A549 treated with AZD2906 at 1 μM for 4 hours (cell line): Measurements from ENCODE around the gene WWTR1. TPM values are rescaled to one million over a fixed set of nuclear protein-coding genes. Genes with fewer than 3 reads are reported as not detected.

Experiments used
- total RNA-seq: library from RNA; stranded (reverse); fragments of 200-300 nt; extraction: Qiagen RNA extraction; gene quantifications from 5 replicates; pipeline ENCODE4 v1.2.3, GENCODE V29; 2022

WWTR1 gene
- 142 to 178 TPM (median 162 TPM) in 5 replicates for total RNA-seq

DNA sequence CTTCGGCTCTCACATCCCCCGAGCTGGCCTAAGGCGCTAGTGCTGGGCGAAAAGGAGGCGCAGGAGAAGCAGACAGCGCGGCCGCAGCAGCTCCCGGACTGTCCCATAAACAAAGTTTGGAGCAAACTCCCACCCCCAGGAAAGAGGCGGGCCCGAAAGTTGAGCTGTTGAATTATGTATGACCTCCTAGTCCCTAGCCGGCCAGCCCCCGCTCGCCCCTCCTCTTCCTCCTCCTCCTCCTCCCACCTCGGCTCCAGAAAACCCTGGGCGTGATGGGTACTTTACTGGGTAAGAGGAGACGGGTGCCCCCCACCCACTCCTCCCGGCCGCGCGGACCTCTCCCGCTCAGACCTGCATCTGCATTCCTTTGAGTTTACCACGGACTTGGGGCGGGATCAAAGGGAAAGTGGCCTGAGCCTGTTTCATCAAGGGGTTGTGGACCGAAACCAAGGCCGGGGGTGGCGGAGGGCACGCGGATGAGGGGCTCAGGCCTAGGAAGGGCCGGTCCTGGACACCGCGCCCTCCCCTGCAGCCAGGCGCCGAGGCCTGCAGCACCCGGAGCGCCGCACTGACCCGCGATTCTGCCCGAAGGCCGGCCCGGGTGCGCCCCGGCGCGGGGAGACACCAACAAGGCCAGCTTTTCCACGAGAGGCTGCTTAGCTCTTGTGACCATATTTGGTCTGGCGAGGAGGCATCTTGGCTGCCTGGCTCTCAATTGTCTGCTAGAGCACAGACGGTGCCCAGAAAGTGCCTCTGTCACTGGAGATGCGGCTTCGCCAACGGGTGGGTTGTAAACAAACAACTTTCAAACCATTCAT lies at the start of gene WWTR1:
WWTR1 (minus strand) TSS at position 100 of the 818 bp plus-strand sequence. CDS start 719 bp downstream, outside the sequence.

DNA sequence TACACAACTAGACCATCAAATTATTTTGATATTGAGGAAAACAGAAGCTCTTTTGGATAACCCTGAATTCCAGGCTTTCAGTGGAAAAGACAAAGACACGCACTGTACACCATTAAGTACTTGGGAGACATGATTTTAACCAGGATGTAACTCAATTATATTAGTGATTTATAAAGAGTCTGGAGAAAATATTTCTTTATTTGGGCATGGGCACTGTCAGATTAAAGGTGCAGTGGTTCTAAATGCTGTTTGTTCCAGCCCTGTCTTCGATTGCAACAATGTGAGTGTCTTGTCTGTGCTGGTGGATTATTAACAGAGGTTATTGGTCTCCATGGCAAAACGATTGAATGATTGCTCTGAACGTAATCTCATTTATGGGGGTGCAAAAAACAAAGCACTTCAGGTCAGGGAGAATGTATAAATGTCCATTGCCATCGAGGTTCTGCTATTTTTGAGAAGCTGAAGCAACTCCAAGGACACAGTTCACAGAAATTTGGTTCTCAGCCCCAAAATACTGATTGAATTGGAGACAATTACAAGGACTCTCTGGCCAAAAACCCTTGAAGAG lies 183.5 kb downstream of the WWTR1 start, which contains the start of gene TM4SF4:
TM4SF4 (plus strand) TSS at position 448 of the 568 bp plus-strand sequence. CDS start 181 bp downstream, outside the sequence.

Other genes starting within 250 kb of the WWTR1 start
- 26.2 to 36.4 TPM (median 30.7 TPM) in 5 replicates for gene TM4SF4, start 183.3 kb downstream of the WWTR1 start, total RNA-seq
- gene COMMD2, start 94.5 kb upstream of the WWTR1 start, total RNA-seq, result 31.5 to 37.3 TPM (median 34.2 TPM) in 5 replicates
- not detected in 5 replicates for gene ANKUB1, start 134.5 kb upstream of the WWTR1 start, total RNA-seq
- gene RNF13, start 155.2 kb upstream of the WWTR1 start, total RNA-seq, result 32.0 to 61.1 TPM (median 38.1 TPM) in 5 replicates